ENCODE measurements around the gene SFT2D3.
"Not testable (repeated sequence)": the region's sequence is repeated elsewhere in the genome, so short reads cannot be mapped to it uniquely, and the experiment has no call there.

SFT2D3 gene

DNA sequence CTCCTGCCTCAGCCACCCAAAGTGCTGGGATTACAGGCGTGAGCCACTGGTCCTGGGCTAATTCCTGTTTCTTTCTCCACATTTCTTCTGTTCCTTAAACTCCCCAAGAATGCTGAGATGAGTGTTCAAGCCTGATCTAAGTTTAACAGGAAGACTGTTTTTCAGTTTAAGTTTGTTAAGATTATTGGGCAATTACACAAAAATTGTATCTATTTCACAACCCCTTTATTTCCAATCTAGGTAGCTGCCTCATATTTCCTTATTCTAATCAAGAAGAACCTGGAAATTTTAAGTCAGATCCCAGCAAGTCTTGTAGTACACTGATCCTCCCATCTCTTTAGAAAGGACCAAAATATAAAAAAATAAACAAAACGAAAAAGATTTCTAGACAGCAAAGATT, 11.7 kb downstream of the SFT2D3 start:
- DNase-seq = no peak

DNA sequence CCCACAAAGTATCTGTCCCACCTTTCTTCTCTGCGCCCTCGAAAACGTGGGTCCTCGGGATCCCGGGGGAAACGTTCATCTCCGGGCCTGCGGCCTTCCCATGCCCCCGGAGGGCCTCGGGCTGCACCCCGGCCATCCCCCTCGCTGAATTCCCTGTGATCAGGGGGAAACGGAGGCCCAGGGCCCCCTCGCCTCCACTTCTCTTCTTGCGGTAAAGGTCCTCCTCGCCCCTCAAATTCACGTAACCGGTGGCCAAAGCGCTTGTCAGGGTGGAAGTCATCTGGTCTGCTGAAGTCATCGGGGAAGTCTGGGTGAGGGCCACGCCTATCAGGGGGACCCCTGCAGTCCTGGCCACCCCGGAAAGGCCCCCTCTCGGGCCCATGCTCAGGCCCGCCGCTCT, 12.3 kb downstream of the SFT2D3 start:
- no peak for DNase-seq

DNA sequence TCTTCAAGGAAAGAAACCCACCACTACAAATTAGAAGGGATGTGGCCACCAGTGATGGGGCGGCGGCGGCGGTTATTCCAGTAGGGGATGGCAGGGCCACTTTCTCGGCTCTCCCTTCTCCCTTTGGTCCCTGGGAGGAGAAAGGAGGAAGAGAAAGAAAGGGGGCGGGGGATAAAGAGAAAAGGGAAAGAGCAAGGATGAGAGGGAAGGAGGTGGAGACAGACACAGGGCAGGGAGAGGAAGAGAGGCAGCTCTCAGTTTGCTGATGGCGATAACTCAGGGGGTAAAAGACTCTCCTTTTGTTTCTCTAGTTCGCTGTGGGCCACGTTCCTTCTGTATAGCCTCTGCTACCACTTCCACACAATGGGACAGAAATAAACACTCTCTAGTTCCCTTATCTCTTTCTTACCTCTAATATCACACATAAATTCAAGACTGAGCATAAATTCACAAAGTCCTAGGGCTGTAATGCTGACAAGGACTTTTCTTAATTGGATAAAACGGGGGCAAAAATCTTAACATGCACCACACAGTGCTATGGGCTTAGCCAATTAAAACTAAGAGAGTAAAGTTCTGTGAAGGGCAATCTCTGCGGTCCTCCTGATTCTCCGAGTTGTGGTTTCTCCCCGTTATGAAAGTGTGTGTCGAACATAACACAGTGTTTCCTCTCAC, 14.6 kb downstream of the SFT2D3 start:
- no peak for DNase-seq

DNA sequence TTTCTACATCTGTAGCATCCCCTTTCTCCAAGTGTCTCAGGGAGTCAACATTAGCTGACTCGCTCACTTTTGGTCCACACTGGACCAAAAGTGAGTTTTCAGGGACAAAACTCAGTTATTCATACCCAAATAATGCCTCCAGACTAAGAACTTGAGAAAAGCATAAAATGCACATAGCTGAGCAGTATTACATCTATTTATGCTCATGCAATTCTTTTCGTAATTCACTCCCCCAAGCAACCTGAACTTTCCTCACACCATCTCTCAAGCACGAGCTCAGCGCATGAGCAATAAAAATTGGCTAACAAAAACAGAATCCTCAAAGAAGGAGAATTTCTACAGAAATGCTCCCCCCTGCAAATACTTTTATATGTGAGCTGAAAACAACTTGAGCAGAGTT, 17.0 kb downstream of the SFT2D3 start:
- DNase-seq = no peak

GRCh38 chr2:127719301-127720218, 18.3 kb downstream of the SFT2D3 start:
- no peak for DNase-seq

DNA sequence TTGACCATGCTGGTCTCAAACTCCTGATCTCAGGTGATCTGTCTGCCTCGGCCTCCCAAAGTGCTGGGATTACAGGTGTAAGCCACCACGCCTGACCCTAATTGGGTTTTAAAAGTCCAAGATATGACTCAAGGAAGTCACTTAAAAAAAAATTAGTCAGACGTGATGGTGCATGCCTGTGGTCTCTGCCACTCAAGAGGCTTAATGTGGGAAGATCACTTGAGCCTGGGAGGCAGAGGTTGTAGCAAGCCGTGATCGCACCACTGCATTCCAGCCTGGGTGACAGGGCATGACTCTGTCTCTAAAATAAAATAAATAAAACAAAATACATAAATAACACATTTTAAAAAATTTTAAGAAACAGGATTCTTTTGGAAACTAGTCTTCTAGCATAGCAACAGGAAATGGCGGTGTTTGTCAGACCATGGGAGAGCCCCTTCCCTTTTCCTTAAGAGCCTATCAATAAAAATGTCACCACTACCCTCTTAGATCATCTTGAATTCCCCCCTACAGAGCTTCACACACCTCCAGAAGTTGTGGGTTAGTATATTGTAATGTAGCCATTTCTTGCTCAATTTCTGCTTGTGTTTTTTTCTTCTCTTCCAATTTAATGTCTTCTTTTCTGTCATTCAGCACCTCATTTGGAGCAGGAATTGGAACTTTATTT, 20.1 kb downstream of the SFT2D3 start:
- DNase-seq = no peak

DNA sequence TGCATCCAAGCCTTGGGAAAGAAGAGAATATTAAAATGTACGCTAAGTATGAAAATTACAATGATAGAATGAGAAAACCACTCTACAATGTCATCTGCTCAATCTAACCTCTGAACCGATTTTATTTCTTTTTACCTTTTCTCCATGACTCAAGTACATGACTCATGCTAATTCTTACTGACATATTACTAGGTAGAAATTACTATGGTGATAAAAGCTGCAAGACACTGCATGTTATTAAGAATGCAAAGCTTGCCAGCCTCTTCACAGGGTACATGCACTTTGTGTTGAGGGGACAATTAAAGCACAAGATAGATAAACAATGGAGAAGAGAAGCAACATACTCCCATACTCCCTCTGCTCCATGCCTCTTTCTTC, 20.7 kb downstream of the SFT2D3 start:
- no peak for DNase-seq

GRCh38 chr2:127722807-127723206, 21.5 kb downstream of the SFT2D3 start:
- DNase-seq = no peak

DNA sequence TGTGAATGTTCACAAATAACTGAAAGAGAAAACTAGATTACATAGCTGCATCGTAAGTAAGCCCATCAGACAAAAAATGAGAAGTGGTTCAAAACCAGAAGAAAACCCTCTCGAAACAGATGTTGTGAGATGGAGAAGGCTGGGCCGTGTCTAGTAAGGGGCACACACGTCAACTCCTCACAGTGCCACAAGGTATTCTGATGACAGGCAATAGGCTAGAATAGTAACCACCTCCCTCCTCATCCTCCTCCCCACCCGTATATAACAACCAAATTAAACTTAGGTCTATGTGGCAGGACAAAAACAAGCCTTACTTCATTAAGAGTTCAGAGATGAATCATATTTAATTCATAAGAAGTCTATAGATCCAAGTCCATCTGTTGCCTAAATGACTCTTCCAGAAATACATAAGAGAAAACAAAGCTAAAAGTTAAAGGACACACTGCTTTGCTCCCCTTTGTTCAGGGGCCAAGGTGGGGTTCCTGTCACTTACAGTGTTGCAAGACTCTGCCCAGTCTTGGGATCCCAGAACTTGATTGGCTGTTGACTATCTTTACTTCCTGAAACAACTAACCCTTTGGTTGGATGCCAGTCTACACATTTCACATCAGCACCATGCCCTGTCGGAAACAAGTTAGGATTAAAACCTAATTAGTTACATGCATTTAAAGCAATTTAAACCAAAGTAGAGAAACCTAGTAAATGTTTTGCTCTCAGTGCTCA, 25.0 kb downstream of the SFT2D3 start:
- no peak for DNase-seq

DNA sequence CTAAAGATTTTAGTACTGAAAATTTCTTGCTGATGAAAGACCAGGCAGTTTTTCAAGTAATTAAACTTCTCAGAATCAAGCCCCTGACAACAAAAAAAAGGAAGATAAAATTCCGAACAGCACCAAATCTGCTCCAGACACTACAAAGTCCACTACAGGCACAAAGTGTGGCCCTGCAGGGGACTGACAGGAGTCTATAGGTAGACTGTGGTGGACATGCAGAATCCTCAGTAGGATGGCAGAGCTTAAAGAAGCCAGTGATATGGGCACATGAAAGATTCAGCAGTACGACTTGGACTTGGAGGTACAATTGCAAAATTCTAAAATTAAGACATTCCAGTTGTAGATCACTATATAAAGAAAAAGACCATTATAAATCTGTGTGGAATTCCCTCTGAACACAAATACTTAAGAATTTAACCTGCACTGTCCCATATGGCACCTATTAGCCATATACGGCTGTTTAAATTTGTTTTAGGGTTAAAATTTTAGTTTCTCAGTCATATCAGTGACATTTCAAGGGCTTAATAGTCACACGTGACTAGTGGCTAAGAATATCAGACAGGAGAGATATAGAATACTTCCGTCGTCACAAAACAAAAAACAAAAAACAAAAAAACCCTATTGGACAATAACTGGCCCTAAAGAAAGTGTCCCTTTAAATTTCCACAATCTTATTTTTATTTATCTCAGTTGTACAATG, 32.0 kb downstream of the SFT2D3 start:
- no peak for DNase-seq

- no peak for DNase-seq
Observed at GRCh38 chr2:127733816-127734537, 32.7 kb downstream of the SFT2D3 start.

- DNase-seq = no peak
Observed at GRCh38 chr2:127735044-127735443, 33.7 kb downstream of the SFT2D3 start.

DNA sequence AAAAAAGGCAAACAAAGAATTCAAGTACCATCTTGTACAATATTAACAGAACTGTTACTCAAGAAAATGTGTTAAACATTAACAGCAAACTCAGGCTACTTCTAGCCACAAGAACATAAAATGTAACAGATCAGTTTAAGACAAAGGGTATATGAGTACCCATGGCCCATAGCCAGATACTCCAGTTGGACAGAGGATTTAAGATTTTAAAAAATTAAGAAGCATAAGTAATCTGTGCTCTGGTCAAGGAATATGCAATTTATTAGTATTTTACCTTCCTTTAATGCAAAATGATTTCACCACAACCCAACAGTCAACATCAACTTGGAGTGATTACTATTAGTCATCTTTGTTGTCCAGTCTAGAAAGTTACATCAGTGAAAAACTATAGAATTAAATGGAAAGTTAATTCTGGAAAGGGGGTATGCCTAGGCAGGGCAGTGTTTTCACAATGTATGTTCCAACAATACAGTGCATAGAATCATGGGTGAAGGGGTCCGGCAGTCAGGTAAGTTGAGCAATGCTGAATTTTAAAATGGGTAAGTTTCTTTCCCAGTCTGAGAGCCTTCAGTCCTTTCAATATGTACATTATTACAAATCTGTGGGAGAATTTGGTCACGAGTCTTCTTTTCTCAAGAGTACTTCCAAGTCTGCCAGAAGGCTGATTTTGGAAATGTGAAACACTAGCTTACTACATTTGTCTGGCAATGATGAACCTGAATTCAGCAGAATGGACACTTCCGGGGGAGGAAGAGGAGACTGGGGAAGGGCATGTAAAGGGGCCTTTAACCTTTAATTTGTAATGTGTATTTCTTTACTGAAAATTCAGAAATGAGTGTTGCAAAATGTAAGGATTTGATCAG, 34.5 kb downstream of the SFT2D3 start:
- no peak for DNase-seq

DNA sequence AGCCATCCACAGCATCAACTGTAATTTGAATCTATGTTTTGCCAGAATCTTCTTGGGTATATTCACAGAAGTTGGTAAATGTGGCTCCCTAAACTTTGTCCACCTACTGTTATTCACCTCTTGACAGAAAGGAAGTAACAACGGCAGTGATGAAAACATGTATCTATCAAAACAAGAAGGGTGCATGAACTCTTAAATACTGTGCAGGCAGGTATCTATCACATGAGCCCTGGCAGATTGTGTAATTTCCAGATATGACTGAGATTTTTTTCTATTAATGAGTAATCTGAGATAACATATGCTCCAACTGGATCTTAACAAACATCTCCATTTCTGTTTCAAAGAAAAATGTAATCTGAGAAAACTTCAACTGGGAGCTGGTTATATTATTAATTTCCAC, 36.6 kb downstream of the SFT2D3 start:
- DNase-seq = no peak

DNA sequence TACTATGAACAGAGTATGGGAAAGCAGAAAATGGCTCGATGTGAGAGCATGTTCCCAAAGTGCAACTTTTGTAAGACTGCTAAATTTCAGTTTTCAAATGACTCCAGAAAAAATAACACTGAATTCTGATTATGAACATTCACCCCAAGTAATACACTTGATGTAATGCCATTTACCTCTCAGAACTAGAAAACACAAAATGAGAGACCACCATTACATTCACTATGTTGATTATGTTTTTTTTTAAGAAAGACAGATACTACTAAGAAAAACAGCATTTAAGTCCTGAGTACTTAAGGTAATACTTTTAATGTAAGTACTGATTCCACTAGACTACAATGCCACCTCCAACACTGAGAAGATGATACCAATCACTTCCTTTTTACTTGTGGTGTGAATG, 38.5 kb downstream of the SFT2D3 start:
- DNase-seq = no peak

DNA sequence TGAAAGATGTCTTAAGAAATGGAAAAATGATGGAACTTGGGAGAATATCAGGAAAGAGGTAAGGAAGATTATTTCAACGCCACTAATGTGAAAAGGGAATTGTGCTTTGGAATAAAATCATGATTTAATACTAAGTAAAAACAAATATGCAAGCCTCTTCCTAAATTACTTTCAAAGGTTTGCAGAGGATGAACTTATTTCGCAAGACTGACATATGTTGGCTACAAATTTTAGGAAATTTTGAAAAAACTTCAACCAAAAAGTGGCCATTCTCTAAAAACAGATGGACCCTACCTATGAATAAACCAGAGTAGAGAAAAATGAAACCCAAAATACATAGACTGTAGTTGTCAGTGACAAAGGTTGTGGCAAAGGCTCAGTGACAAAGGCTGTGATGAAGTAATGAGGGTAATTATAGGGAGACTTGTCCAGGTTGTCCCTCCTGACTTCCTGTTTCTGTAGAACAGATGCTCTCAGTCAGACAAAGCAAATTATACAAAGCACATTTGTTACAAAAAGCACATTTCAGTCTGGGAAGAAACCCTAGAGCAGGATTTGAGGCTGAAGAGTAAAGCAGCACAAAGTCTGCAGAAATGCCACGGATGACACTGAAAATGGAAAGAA, 39.5 kb downstream of the SFT2D3 start:
- no peak for DNase-seq

GRCh38 chr2:127743477-127744026, 42.3 kb downstream of the SFT2D3 start:
- no peak for DNase-seq

- no peak for DNase-seq
Observed at GRCh38 chr2:127747621-127748020, 46.3 kb downstream of the SFT2D3 start.

DNA sequence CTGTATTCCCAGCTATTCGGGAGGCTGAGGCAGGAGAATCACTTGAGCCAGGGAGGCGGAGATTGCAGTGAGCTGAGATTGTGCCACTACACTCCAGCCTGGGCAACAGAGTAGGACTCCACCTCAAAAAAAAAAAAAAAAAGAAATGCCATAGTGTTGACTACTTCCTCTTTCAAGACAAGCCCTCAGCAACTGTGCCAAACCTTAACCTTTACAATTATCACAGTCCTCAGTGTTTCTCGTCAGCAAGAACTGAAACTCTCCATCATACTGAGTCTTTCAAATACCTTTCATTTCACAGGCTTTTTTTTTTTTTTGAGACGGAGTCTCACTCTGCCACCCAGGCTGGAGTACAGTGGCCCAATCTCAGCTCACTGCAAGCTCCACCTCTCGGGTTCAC, 48.2 kb downstream of the SFT2D3 start:
- DNase-seq = not testable (repeated sequence)

GRCh38 chr2:127753374-127753773, 52.1 kb downstream of the SFT2D3 start:
- DNase-seq = no peak
